GM12878 (cell line): Measurements from ENCODE around the gene SHC4. TPM values are rescaled to one million over a fixed set of nuclear protein-coding genes. Genes with fewer than 3 reads are reported as not detected.

Experiments
- ATAC-seq: fragments of 200-7000 bp; cut with Tn5 transposase; 3 replicates; pipeline ENCODE4 v1.9.1; 2020; ENCODE audit warnings: mild to moderate bottlenecking, moderate library complexity
- BruUV-seq: library from RNA; stranded (reverse); fragments of 400-500 nt; replicated peaks from 2 replicates; lab custom pipeline; 2021; lab: Mats Ljungman, UMichigan
- CTCF ChIA-PET: fragments of 300-600 bp; sonication (Branson Sonifier 250); formaldehyde crosslinking; extraction: SDS; loops from one replicate; lab custom pipeline; 2021; ENCODE audit warnings: inconsistent platforms; lab: Yijun Ruan, JAX
- POLR2A ChIA-PET: fragments of 350-600 bp; formaldehyde crosslinking; extraction: SDS; loops from one replicate; lab custom pipeline; 2021; ENCODE audit warnings: inconsistent platforms; lab: Charles Lee
- RAD21 ChIA-PET: fragments of 300-600 bp; sonication (Branson Sonifier 250); formaldehyde crosslinking; loops from one replicate; lab custom pipeline; 2023; ENCODE audit warnings: antibody characterized with exemption; ENCODE audit not compliant: unreplicated experiment; lab: Charles Lee
- SMC1A ChIA-PET: fragments of 300-600 bp; sonication (Branson Sonifier 250); formaldehyde crosslinking; loops from one replicate; lab custom pipeline; 2023; ENCODE audit not compliant: unreplicated experiment, uncharacterized antibody; lab: Charles Lee
- DNase-seq: peaks from one replicate; pipeline ENCODE4 v3.0.0-alpha.2; 2011; ENCODE audit warnings: low read depth, low spot score
- FAIRE-seq: peaks from 3 replicates; lab custom pipeline; 2011; peaks lifted over from hg19 to GRCh38; lab: Jason Lieb, UNC
- H2AFZ ChIP-seq: 2 replicates; pipeline ENCODE4 v1.6.0; 2011; ENCODE audit warnings: low read depth, low read length, control low read depth; ENCODE audit not compliant: control insufficient read depth
- H3K27ac ChIP-seq: 2 replicates; pipeline ENCODE4 v1.5.1; 2011; ENCODE audit warnings: control low read depth; ENCODE audit not compliant: control insufficient read depth, insufficient read depth
- H3K27me3 ChIP-seq, 2 experiments: replicated peaks in 1 of 2; 2 replicates each; pipeline versions ENCODE4 v1.6.0 to v1.6.1; 2011; ENCODE audit warnings: low read length in 1 of 2; ENCODE audit not compliant: control insufficient read depth in 2 of 2, insufficient read depth in 2 of 2
- H3K36me3 ChIP-seq, 2 experiments: 2 replicates each; pipeline ENCODE4 v1.5.1; 2011; ENCODE audit warnings: low read length in 1 of 2; ENCODE audit not compliant: control insufficient read depth in 2 of 2, insufficient read depth in 2 of 2
- H3K4me1 ChIP-seq: 2 replicates; pipeline ENCODE4 v1.6.1; 2011; ENCODE audit warnings: mild to moderate bottlenecking, low read length, moderate library complexity, mixed read lengths; ENCODE audit not compliant: control insufficient read depth, insufficient read depth
- H3K4me2 ChIP-seq: 2 replicates; pipeline ENCODE4 v1.6.0; 2011; ENCODE audit warnings: control low read depth; ENCODE audit not compliant: control insufficient read depth, insufficient read depth
- H3K4me3 ChIP-seq: fragments of 200-600 bp; sonication (generic); 2 replicates; pipeline ENCODE4 v1.5.1; 2016
- H3K79me2 ChIP-seq: 2 replicates; pipeline ENCODE4 v1.6.0; 2011; ENCODE audit warnings: low read length; ENCODE audit not compliant: control insufficient read depth, insufficient read depth
- H3K9ac ChIP-seq: 2 replicates; pipeline ENCODE4 v1.8.0; 2011; ENCODE audit warnings: low read length, control low read depth, mixed read lengths; ENCODE audit not compliant: control insufficient read depth, insufficient read depth
- H3K9me3 ChIP-seq: replicated peaks from 3 replicates; pipeline ENCODE4 v1.5.1; 2011; ENCODE audit warnings: mild to moderate bottlenecking, low read length; ENCODE audit not compliant: control insufficient read depth, insufficient read depth
- H4K20me1 ChIP-seq: 2 replicates; pipeline ENCODE4 v1.6.0; 2011; ENCODE audit not compliant: control insufficient read depth, insufficient read depth
- DPF2 ChIP-seq: fragments of 450-650 bp; IDR thresholded peaks from 2 replicates; pipeline ENCODE4 v1.6.1; 2017; ENCODE audit warnings: mild to moderate bottlenecking
- HDAC6 ChIP-seq: fragments of 200-600 bp; sonication (generic); IDR thresholded peaks from one replicate; pipeline ENCODE4 v1.8.0; 2017; ENCODE audit warnings: antibody characterized with exemption; ENCODE audit not compliant: unreplicated experiment
- MTA2 ChIP-seq: fragments of 450-650 bp; IDR thresholded peaks from 2 replicates; pipeline ENCODE4 v1.6.1; 2016; ENCODE audit warnings: low read depth, mild to moderate bottlenecking, moderate library complexity
- MXI1 ChIP-seq: fragments of 150-350 bp; IDR thresholded peaks from 2 replicates; pipeline ENCODE4 v1.6.1; 2011; ENCODE audit warnings: low read depth, mild to moderate bottlenecking, inconsistent platforms, low read length, improper control_type of control experiment
- NFIC ChIP-seq: IDR thresholded peaks from 2 replicates; pipeline ENCODE4 v1.6.1; 2012; ENCODE audit warnings: low read depth, mild to moderate bottlenecking, inconsistent platforms, low read length, moderate library complexity
- NFXL1 ChIP-seq: fragments of 450-650 bp; IDR thresholded peaks from 2 replicates; pipeline ENCODE4 v1.6.1; 2017; ENCODE audit warnings: antibody characterized with exemption, mild to moderate bottlenecking, borderline replicate concordance
- NR2F1 ChIP-seq: fragments of 450-650 bp; conservative IDR thresholded peaks from 2 replicates; pipeline ENCODE4 v1.6.1; 2017; ENCODE audit warnings: mild to moderate bottlenecking
- POLR2AphosphoS5 ChIP-seq: IDR thresholded peaks from 2 replicates; pipeline ENCODE4 v1.6.1; 2011; ENCODE audit warnings: mild to moderate bottlenecking, low read length, inconsistent platforms
- RAD51 ChIP-seq: fragments of 450-650 bp; IDR thresholded peaks from 2 replicates; pipeline ENCODE4 v1.6.1; 2016; ENCODE audit warnings: moderate library complexity, mild to moderate bottlenecking, inconsistent platforms
- RB1 ChIP-seq: fragments of 450-650 bp; formaldehyde crosslinking; IDR thresholded peaks from 2 replicates; pipeline ENCODE4 v1.6.1; 2017; ENCODE audit warnings: mild to moderate bottlenecking, borderline replicate concordance
- TCF3 ChIP-seq: IDR thresholded peaks from 2 replicates; pipeline ENCODE4 v1.6.1; 2012; ENCODE audit warnings: low read depth, mild to moderate bottlenecking, low read length, borderline replicate concordance; ENCODE audit not compliant: insufficient read depth
- YBX1 ChIP-seq: fragments of 450-650 bp; IDR thresholded peaks from 2 replicates; pipeline ENCODE4 v1.6.1; 2016; ENCODE audit warnings: antibody characterized with exemption
- WGBS: methylation state at CpG from one replicate; pipeline ENCODE4 v1.1.6; 2016; ENCODE audit warnings: low lambda C conversion rate; ENCODE audit not compliant: insufficient replicate concordance, insufficient coverage; ENCODE audit errors: missing lambda C conversion rate; 5-methylcytosine and 5-hydroxymethylcytosine counted together
- in situ Hi-C: fragments of 300-500 bp; cut with MboI; formaldehyde crosslinking; loops from 9 replicates; pipeline ENCODE4 v1.14.3; 2018; ENCODE audit warnings: mixed read lengths
- intact Hi-C: fragments of 100-400 bp; cut with micrococcal nuclease; formaldehyde crosslinking; loops from one replicate; pipeline ENCODE4 v1.14.2; 2022; ENCODE audit not compliant: unreplicated experiment
- polyA plus RNA-seq, 11 experiments: library from polyadenylated mRNA; depleted of rRNA in 4 of 11; unstranded in 6 of 11; stranded (reverse) in 5 of 11; fragments of >200 nt; fragmentation: Nextera tagmentation in 4 of 11; fragmentation: Illumina TruSeq in 1 of 11; extraction: Ambion mirVana in 4 of 11; extraction: Trizol in 1 of 11; gene quantifications; 1 replicate in 1 of 11; 2 replicates in 10 of 11; pipeline versions ENCODE4 v1.2.1 to v1.2.3, GENCODE V29; 2011 to 2016; ENCODE audit warnings: inconsistent platforms in 2 of 11, missing spikeins in 2 of 11, low read depth in 1 of 11
- total RNA-seq, 4 experiments: library from RNA; depleted of rRNA in 3 of 4; stranded (reverse); fragments of >200 nt in 3 of 4; fragmentation: Illumina TruSeq in 1 of 4; extraction: Trizol in 1 of 4; gene quantifications; 2 replicates each; pipeline versions ENCODE4 v1.2.1 to v1.2.3, GENCODE V29; 2013 to 2021
- TF ChIP-seq, protein P1 (sequence below): fragments of 450-650 bp; formaldehyde crosslinking; IDR thresholded peaks from 2 replicates; pipeline ENCODE4 v1.4.0; 2020; ENCODE audit warnings: mild to moderate bottlenecking, moderate library complexity
- TF ChIP-seq, protein P2 (sequence below): IDR thresholded peaks from 2 replicates; pipeline ENCODE4 v1.6.1; 2011; ENCODE audit warnings: low read depth, mild to moderate bottlenecking, low read length, moderate library complexity, borderline replicate concordance; ENCODE audit errors: extremely low read depth
- TF ChIP-seq, protein P3 (sequence below): IDR thresholded peaks from 2 replicates; pipeline ENCODE4 v1.6.1; 2011; ENCODE audit warnings: borderline replicate concordance, low read depth, mild to moderate bottlenecking, moderate library complexity, low read length; ENCODE audit not compliant: insufficient read depth, poor library complexity, severe bottlenecking
- TF ChIP-seq, protein P4 (sequence below): fragments of 450-650 bp; IDR thresholded peaks from 2 replicates; pipeline ENCODE4 v1.6.1; 2018; ENCODE audit warnings: mild to moderate bottlenecking, low read depth, moderate library complexity; ENCODE audit not compliant: partially characterized antibody

SHC4 gene
- total and polyA plus RNA-seq, 10 of the 15 experiments (the other 5 are each of a cell fraction or from before 2014, with no cell fraction given) = 0.04 to 0.87 (median 0.14) TPM

DNA sequence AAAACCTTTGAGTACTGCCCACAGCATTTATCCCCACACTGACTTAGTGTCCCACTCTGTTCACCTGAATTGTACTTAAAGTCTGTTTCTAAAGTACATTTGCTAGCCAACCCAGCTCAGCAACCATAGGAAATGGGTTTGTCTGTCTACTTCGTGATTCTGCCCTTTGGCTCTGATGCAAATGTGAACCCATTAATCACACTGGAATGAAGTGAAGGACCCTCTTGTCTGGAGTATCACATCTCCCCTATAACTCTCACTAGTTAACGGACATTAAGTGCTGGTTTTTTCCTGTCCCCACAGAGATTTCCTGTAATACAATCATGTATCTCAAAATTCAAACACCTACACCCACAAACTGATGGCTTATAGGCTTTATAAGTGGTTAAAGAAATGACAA, 65.3 kb downstream of the SHC4 start (continued):
- TF ChIP-seq, protein P1, sequence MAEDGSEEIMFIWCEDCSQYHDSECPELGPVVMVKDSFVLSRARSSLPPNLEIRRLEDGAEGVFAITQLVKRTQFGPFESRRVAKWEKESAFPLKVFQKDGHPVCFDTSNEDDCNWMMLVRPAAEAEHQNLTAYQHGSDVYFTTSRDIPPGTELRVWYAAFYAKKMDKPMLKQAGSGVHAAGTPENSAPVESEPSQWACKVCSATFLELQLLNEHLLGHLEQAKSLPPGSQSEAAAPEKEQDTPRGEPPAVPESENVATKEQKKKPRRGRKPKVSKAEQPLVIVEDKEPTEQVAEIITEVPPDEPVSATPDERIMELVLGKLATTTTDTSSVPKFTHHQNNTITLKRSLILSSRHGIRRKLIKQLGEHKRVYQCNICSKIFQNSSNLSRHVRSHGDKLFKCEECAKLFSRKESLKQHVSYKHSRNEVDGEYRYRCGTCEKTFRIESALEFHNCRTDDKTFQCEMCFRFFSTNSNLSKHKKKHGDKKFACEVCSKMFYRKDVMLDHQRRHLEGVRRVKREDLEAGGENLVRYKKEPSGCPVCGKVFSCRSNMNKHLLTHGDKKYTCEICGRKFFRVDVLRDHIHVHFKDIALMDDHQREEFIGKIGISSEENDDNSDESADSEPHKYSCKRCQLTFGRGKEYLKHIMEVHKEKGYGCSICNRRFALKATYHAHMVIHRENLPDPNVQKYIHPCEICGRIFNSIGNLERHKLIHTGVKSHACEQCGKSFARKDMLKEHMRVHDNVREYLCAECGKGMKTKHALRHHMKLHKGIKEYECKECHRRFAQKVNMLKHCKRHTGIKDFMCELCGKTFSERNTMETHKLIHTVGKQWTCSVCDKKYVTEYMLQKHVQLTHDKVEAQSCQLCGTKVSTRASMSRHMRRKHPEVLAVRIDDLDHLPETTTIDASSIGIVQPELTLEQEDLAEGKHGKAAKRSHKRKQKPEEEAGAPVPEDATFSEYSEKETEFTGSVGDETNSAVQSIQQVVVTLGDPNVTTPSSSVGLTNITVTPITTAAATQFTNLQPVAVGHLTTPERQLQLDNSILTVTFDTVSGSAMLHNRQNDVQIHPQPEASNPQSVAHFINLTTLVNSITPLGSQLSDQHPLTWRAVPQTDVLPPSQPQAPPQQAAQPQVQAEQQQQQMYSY (CRISPR knock-in tag) = no peak
- no peak for TF ChIP-seq NFIC
- TF ChIP-seq, protein P2, sequence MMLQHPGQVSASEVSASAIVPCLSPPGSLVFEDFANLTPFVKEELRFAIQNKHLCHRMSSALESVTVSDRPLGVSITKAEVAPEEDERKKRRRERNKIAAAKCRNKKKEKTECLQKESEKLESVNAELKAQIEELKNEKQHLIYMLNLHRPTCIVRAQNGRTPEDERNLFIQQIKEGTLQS = no peak
- TF ChIP-seq, protein P3, sequence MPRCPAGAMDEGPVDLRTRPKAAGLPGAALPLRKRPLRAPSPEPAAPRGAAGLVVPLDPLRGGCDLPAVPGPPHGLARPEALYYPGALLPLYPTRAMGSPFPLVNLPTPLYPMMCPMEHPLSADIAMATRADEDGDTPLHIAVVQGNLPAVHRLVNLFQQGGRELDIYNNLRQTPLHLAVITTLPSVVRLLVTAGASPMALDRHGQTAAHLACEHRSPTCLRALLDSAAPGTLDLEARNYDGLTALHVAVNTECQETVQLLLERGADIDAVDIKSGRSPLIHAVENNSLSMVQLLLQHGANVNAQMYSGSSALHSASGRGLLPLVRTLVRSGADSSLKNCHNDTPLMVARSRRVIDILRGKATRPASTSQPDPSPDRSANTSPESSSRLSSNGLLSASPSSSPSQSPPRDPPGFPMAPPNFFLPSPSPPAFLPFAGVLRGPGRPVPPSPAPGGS = no peak
- TF ChIP-seq RAD51 = no peak

DNA sequence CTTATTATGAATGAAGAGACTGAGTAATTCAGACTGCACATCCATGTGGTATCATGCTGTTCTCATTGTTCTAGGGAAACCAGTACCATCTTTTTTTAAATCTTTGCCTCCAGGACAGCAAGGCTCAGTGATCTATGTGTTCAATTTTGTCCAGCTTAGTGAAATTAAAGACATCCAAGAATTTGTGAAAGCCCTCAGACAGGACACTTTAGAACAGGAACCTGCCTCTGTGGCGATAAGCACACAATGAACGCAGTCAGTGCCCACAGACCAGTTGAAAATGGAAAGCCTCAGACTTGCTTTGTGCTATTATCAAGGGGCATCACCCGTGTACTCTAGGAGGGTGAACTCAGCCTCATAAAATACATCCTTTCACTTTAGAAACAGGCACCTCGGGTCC, 65.7 kb downstream of the SHC4 start:
- no peak overlapping the region for H3K4me3 ChIP-seq
- no peak overlapping the region for H2AFZ ChIP-seq
- SMC1A ChIA-PET = interaction anchor here (1.9 kb wide), 1 partner anchor 43 kb away, joined by 4 read pairs; no protein-coding TSS in a partner anchor
- no peaks in the 10 kb centered on the region for H4K20me1 ChIP-seq
- in situ Hi-C loops (no loop called here), intact Hi-C loops (no loop called here)
- ATAC-seq (peak; percentile 63), DNase-seq (no peak), FAIRE-seq (no peak)
- POLR2A ChIA-PET = no interaction called here
- no peaks in the 10 kb centered on the region for H3K9me3 ChIP-seq
- BruUV-seq = no TSS peak
- no peaks in the 10 kb centered on the region for H3K36me3 ChIP-seq
- no peak overlapping the region for H3K9ac ChIP-seq
- H3K27ac ChIP-seq = no peak overlapping the region
- RAD21 ChIA-PET = no interaction called here
- H3K27me3 ChIP-seq = no peaks in the 10 kb centered on the region
- 2% methylated on average over 4 of the region's 4 CpGs for WGBS
- no peak overlapping the region for H3K4me2 ChIP-seq
- no peaks in the 10 kb centered on the region for H3K4me1 ChIP-seq
- CTCF ChIA-PET = no interaction called here
- no peaks in the 10 kb centered on the region for H3K79me2 ChIP-seq
- no peak for TF ChIP-seq RB1
- TF ChIP-seq HDAC6 = no peak
- TF ChIP-seq DPF2 = no peak
- TF ChIP-seq NFXL1 = no peak
- TF ChIP-seq NR2F1 = no peak
- TF ChIP-seq MTA2 = no peak
- no peak for TF ChIP-seq MXI1
- TF ChIP-seq TCF3 = no peak
- TF ChIP-seq, protein P4, sequence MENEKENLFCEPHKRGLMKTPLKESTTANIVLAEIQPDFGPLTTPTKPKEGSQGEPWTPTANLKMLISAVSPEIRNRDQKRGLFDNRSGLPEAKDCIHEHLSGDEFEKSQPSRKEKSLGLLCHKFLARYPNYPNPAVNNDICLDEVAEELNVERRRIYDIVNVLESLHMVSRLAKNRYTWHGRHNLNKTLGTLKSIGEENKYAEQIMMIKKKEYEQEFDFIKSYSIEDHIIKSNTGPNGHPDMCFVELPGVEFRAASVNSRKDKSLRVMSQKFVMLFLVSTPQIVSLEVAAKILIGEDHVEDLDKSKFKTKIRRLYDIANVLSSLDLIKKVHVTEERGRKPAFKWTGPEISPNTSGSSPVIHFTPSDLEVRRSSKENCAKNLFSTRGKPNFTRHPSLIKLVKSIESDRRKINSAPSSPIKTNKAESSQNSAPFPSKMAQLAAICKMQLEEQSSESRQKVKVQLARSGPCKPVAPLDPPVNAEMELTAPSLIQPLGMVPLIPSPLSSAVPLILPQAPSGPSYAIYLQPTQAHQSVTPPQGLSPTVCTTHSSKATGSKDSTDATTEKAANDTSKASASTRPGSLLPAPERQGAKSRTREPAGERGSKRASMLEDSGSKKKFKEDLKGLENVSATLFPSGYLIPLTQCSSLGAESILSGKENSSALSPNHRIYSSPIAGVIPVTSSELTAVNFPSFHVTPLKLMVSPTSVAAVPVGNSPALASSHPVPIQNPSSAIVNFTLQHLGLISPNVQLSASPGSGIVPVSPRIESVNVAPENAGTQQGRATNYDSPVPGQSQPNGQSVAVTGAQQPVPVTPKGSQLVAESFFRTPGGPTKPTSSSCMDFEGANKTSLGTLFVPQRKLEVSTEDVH = no peak
- no peak for TF ChIP-seq YBX1
- TF ChIP-seq POLR2AphosphoS5 = no peak
